ENCODE data around the gene MFAP4.

Gene MFAP4

GRCh38 chr17:19384723-19385391 lies 2.1 kb downstream of the MFAP4 start:
- ATAC-seq, result no peak

GRCh38 chr17:19383681-19384470 lies 3.1 kb downstream of the MFAP4 start:
- ATAC-seq, result no peak

GRCh38 chr17:19382531-19383444 lies 4.2 kb downstream of the MFAP4 start:
- ATAC-seq, result no peak

GRCh38 chr17:19381741-19382444 lies 5.1 kb downstream of the MFAP4 start:
- no peak for ATAC-seq

GRCh38 chr17:19381361-19381740 lies 5.6 kb downstream of the MFAP4 start:
- ATAC-seq, result no peak

GRCh38 chr17:19380481-19381301 lies 6.3 kb downstream of the MFAP4 start:
- ATAC-seq, result no peak

GRCh38 chr17:19379361-19380065 lies 7.5 kb downstream of the MFAP4 start:
- no peak for ATAC-seq

GRCh38 chr17:19378416-19379360 lies 8.3 kb downstream of the MFAP4 start, which contains the start of gene MAPK7:
MAPK7 (plus strand) TSS chr17:19378498; CDS start chr17:19378901, 403 bp downstream.
- peak in 1 of 2 donors; percentile 1 for ATAC-seq

- peak; percentile 94 to 95 for ATAC-seq
Observed at GRCh38 chr17:19377602-19378415, 9.2 kb downstream of the MFAP4 start.

- ATAC-seq, result no peak
Observed at GRCh38 chr17:19376811-19377210, 10.2 kb downstream of the MFAP4 start.

GRCh38 chr17:19375732-19376131 lies 11.3 kb downstream of the MFAP4 start:
- ATAC-seq, result no peak

- ATAC-seq, result no peak
Observed at GRCh38 chr17:19374136-19374535, 12.9 kb downstream of the MFAP4 start.

- no peak for ATAC-seq
Observed at GRCh38 chr17:19372866-19373504, 14.0 kb downstream of the MFAP4 start.

GRCh38 chr17:19372439-19372838 lies 14.6 kb downstream of the MFAP4 start:
- no peak for ATAC-seq

- no peak for ATAC-seq
Observed at GRCh38 chr17:19372011-19372370, 15.0 kb downstream of the MFAP4 start.

GRCh38 chr17:19371259-19372010 lies 15.6 kb downstream of the MFAP4 start:
- no peak for ATAC-seq

GRCh38 chr17:19370493-19370960 lies 16.5 kb downstream of the MFAP4 start:
- peak in 1 of 2 donors; percentile 33 for ATAC-seq

Measured in activated CD4-positive, CD25-positive, alpha-beta regulatory T cell treated with anti-CD3 and anti-CD28 coated beads, Interleukin-2, amount 50 U/mL, for 24 hours (primary cell).